HG03378 (cell line): ENCODE data around the gene PATE1.

ENCODE experiments used
- ATAC-seq: cut with Tn5 transposase; IDR thresholded peaks from one replicate; pipeline ENCODE4 v1.9.1; 2021; ENCODE audit warnings: mild to moderate bottlenecking, moderate library complexity; ENCODE audit not compliant: unreplicated experiment

The PATE1 gene

GRCh38 chr11:125787827-125788226, 41.7 kb downstream of the PATE1 start, which contains the start of gene PATE3:
Gene PATE3 (plus strand): TSS chr11:125788127. CDS start chr11:125788152, 25 bp downstream.
- no peak for ATAC-seq

GRCh38 chr11:125790825-125791224, 44.7 kb downstream of the PATE1 start:
- no peak for ATAC-seq

- ATAC-seq = no peak
These were observed 51.6 kb downstream of the PATE1 start for GRCh38 chr11:125797641-125798040.
